ENCODE data around the gene PDE6H. TPM values are rescaled to one million over a fixed set of nuclear protein-coding genes. Genes with fewer than 3 reads are reported as not detected.

PDE6H gene
- total RNA-seq, 2 experiments from 2014 or later = not detected

DNA sequence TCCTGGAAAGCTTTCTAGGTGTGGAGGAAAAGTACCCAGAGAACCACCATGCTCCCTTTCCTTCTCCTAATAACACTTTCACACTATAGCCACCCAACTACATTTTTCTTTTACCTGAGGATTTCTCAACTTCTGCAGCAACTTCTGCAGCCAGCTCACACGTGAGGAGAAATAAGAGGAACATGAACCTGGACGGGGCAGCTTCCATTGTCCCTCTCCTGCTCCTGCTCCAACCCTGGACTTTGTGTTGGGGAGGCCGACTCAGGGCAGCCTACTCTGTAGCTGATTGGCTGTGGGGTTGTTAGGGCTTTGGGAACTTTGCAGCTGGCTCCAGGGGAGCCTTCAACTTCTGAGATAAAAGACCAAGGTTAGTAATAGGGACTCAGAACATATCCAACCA lies 34.5 kb upstream of the PDE6H start, which contains the start of gene ERP27:
ERP27 (minus strand) TSS at position 237 of the 400 bp plus-strand sequence; CDS start at position 208, 29 bp downstream.
- no peaks in the 10 kb centered on the region for H3K27me3 Mint-ChIP-seq
- POLR2A ChIA-PET = interaction anchor here (0.9 to 2.5 kb wide), 2 partner anchors 10 to 12 kb away, joined by 4 to 6 read pairs; no protein-coding TSS in a partner anchor
- peaks cover 72% of the 10 kb centered on the region for H3K36me3 Mint-ChIP-seq
- ATAC-seq (ENCODE audit: low read depth) (no peak), DNase-seq (no peak)
- H3K27ac Mint-ChIP-seq = peak within 1 kb of the TSS; percentile 67
- H3K9me3 Mint-ChIP-seq = no peaks in the 10 kb centered on the region
- H3K4me3 Mint-ChIP-seq = no peak within 1 kb of the TSS
- H3K4me1 Mint-ChIP-seq = peaks cover 17% of the 10 kb centered on the region

DNA sequence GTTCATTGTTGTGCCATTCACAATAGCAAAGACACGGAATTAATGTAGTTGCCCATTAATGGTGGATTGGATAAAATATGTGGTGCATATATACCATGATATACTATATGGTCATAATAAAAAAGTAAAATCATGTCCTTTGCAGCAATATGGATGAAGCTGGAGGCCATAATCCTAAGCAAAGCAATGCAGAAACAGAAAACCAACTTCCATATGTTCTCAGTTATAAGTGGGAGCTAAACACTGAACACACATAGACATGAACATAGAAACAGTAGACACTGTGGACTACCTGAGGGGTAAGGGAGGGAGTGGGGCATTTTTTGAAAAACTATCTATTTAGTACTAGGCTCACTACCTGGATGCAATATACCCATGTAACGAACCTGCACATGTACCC lies 31.5 kb upstream of the PDE6H start:
- POLR2A ChIA-PET = interaction anchor here (1.1 kb wide), 1 partner anchor 167 kb away, joined by 3 read pairs; a partner anchor contains a TSS
- no peak overlapping the region for H3K4me3 Mint-ChIP-seq
- H3K27me3 Mint-ChIP-seq = no peaks in the 10 kb centered on the region
- ATAC-seq (ENCODE audit: low read depth) (no peak), DNase-seq (no peak)
- no peaks in the 10 kb centered on the region for H3K9me3 Mint-ChIP-seq
- H3K4me1 Mint-ChIP-seq = peaks cover 30% of the 10 kb centered on the region
- H3K27ac Mint-ChIP-seq = no peak overlapping the region
- peaks cover 76% of the 10 kb centered on the region for H3K36me3 Mint-ChIP-seq

DNA sequence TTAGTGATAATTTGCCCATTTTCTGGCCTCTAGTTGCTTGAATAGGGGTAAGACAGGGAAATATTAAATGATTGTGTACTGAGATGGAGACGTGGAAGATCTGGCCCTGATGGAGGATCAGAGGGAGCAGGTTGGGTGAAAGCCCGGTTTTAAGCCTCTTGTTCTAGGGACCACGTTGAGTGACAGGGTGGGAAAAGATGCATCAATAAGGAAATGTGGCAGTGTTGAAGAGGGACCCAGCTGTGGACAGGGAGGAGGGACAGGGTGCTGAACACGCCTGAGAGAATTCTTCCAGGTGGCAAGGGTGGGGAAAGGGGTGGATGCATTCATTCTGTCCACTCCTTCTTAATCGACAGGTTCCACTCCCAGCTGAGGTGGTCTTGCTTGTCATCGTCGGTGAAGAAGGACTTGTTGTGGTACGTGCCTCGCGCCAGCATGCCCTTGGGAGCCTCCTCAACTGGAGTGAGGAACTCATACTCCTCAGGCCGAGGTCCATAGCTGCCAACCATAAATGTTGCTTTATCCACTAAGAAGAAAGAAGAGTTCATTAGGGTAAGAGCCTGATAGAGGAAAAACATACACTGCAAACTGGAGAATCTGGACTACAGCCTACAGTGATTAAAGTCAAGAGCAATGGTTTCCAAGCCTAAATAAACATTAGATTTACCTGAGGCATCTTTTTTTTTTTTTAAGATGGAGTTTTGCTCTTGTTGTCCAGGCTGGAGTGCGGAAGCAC lies 30.5 kb upstream of the PDE6H start:
- Mint-ChIP-seq H3K27me3 (no peaks in the 10 kb centered on the region), H3K36me3 (peaks cover 78% of the 10 kb centered on the region), H3K4me3 (no peak overlapping the region), H3K4me1 (peaks cover 37% of the 10 kb centered on the region), H3K27ac (peak overlapping the region; percentile 18), H3K9me3 (no peaks in the 10 kb centered on the region)
- DNase-seq (no peak), ATAC-seq (ENCODE audit: low read depth) (no peak)
- POLR2A ChIA-PET = no interaction called here

DNA sequence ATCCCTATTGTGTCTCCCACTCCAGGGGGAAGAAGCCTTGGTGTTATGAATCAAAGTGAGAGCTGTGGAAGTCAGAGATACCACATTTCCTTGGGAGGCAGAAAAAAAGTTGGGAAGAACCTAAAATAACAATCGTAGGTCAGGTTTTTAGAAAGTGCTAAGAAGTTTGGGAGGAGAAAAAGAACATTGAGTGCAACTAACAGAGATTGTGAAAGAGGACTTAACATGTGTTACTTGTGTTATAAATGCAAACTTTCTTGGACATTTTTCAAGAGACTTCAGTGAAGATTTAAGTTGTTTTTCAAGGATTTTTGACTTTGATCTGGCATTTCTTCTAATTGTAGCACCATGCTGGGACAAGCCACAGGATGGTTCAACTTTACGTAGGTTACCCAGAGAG lies 26.7 kb upstream of the PDE6H start:
- no peak for ATAC-seq (ENCODE audit: low read depth)
- no peak for DNase-seq
- Mint-ChIP-seq H3K4me1 (peaks cover 57% of the 10 kb centered on the region), H3K27me3 (no peaks in the 10 kb centered on the region), H3K36me3 (peaks cover 77% of the 10 kb centered on the region), H3K27ac (peak overlapping the region; percentile 65), H3K9me3 (no peaks in the 10 kb centered on the region), H3K4me3 (no peak overlapping the region)
- POLR2A ChIA-PET = interaction anchor here (1.7 to 3.6 kb wide), 3 partner anchors 8 to 172 kb away, joined by 5 to 26 read pairs (median 6); partner anchors contain the start of gene ARHGDIB

DNA sequence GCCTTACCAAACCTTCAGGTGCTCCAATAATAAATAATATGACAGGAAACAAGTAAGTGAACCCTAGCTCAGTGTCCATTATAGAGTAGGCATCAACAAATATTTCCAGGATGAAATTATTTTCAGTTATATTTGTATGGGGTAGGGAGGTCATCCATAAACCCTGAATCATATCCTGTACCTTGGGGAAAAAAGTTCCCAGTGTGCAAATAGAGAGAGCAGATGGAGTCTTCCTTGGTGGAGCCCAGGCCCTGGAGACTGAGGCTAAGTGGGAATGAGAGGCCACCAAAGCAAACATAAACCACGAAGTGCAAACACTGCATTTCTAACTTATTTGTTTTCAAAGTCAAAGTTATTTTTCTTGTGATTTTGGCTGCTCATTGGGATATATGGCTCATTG lies 26.0 kb upstream of the PDE6H start:
- Mint-ChIP-seq H3K27me3 (no peaks in the 10 kb centered on the region), H3K27ac (peak overlapping the region; percentile 85), H3K36me3 (peaks cover 75% of the 10 kb centered on the region), H3K9me3 (no peaks in the 10 kb centered on the region), H3K4me1 (peaks cover 63% of the 10 kb centered on the region), H3K4me3 (no peak overlapping the region)
- ATAC-seq (ENCODE audit: low read depth) = no peak
- POLR2A ChIA-PET = interaction anchor here (2.6 to 3.6 kb wide), 2 partner anchors 12 to 15 kb away, joined by 26 to 28 read pairs; partner anchors contain the start of gene ARHGDIB
- DNase-seq = no peak

DNA sequence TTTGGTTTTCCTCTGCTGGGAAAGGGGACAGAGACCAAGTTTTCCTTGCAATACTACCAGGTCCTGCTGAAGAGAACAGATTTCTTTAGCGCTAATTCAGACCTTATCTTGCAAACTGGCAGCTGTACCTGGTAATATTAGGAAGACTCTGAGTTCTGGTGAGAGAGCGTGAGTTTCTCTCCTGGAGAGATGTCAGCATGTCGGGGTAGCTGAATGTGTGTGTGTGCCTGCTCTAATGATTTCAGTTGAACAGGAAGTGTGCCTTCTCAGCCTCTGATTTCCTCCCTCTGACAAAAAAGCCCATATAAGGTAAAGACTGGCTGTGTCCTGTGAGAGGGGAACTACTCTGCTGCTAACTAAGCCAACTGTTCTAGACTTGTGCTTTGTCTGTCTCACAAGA lies 24.2 kb upstream of the PDE6H start:
- Mint-ChIP-seq H3K27me3 (no peaks in the 10 kb centered on the region), H3K4me3 (peak overlapping the region; percentile 87), H3K9me3 (no peaks in the 10 kb centered on the region), H3K4me1 (peaks cover 72% of the 10 kb centered on the region), H3K36me3 (peaks cover 72% of the 10 kb centered on the region), H3K27ac (peak overlapping the region; percentile 95)
- POLR2A ChIA-PET = interaction anchor here (0.6 to 3.6 kb wide), 8 partner anchors 10 to 178 kb away, joined by 3 to 28 read pairs (median 8); partner anchors contain the start of genes ARHGDIB and ERP27
- DNase-seq = no peak
- ATAC-seq (ENCODE audit: low read depth) = peak; percentile 92

DNA sequence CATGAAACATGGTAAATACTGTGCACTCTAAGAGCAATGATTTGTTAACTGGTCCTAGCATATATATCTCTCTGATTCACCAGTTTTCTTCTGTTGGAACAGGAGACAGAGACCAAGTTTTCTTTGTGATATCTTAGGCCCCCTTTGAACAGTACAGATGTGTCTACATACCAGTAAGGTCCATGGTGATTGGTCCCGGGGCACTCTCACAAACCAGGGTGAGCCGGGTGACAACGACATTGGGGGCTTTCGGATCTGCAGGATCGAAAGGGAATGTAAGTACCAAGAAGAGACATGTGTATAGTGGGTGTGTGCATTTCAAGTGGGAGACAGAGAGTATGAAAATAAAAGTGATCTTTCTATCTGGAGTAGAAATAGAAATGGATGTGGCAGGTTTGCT lies 23.2 kb upstream of the PDE6H start:
- DNase-seq (no peak), ATAC-seq (ENCODE audit: low read depth) (no peak)
- Mint-ChIP-seq H3K4me3 (peak overlapping the region; percentile 87), H3K4me1 (peaks cover 81% of the 10 kb centered on the region), H3K36me3 (peaks cover 80% of the 10 kb centered on the region), H3K27ac (peak overlapping the region; percentile 95), H3K27me3 (no peaks in the 10 kb centered on the region), H3K9me3 (no peaks in the 10 kb centered on the region)
- POLR2A ChIA-PET = interaction anchor here (2.6 to 3.6 kb wide), 2 partner anchors 9 to 13 kb away, joined by 26 to 28 read pairs; partner anchors contain the start of gene ARHGDIB

DNA sequence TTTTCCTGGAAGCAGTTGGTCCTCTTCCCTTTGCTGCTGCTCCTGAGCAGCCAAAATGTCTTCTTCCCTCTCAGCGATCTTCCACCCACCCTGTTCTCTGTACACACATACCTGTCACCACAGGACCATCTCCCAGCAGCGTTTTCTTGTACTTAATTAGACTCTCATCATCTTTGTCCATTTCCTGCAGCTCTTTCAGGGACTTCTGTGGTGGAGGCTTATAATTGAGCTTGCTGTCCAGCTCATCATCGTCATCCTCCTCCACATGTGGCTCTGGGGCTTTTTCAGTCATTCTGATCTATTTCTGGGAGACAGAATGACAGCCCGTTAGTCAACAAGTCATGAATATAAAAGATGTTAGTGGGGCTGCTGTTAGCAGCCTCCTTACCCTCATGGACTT lies 22.4 kb upstream of the PDE6H start:
- ATAC-seq (ENCODE audit: low read depth) (no peak), DNase-seq (no peak)
- Mint-ChIP-seq H3K4me3 (peak overlapping the region; percentile 87), H3K9me3 (no peaks in the 10 kb centered on the region), H3K36me3 (peaks cover 73% of the 10 kb centered on the region), H3K4me1 (peaks cover 78% of the 10 kb centered on the region), H3K27ac (peak overlapping the region; percentile 95), H3K27me3 (no peaks in the 10 kb centered on the region)
- POLR2A ChIA-PET = interaction anchor here (0.6 to 1.5 kb wide), 6 partner anchors 9 to 179 kb away, joined by 3 to 8 read pairs (median 4); partner anchors contain the start of gene ARHGDIB

DNA sequence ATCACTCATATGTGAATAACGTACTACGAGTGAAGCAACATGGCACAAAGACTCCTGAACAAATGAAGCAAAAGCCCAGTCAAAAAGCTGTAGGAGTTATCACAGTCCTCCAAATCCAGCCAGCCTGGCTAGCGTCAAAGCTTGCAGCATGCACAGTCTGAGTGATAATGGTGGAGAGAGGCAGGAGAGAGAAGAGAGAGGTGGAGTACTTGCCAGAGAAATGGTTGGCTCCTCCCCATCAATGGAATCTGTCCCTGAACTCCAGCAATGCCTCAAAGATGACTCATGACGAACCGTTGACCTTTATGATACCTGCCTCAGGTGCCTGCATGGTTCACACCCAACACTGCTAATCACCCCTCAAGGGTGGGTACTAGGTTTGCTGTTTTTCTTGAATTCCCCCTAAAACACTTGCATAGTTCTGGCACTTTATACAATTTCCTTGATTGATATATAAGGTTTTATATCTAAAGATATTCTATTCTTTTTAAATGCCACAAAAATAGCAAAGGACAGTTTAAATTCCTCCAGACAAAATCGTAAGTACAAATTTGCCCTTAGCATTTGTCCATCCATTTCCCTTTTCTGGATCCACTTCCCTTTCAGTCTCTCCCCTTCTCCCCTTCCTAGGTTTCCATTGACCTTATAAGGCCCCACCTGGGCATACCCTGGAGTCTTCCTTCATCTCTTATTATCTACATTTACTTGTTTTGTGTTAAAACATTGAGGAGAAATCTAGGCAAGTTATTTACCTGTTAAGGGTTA lies 21.7 kb upstream of the PDE6H start:
- H3K36me3 Mint-ChIP-seq = peaks cover 66% of the 10 kb centered on the region
- peak overlapping the region; percentile 91 for H3K4me3 Mint-ChIP-seq
- H3K4me1 Mint-ChIP-seq = peaks cover 79% of the 10 kb centered on the region
- no peak for DNase-seq
- POLR2A ChIA-PET = interaction anchor here (1.0 to 2.9 kb wide), 7 partner anchors 8 to 177 kb away, joined by 3 to 31 read pairs (median 5); partner anchors contain the start of gene ARHGDIB
- H3K27me3 Mint-ChIP-seq = no peaks in the 10 kb centered on the region
- no peaks in the 10 kb centered on the region for H3K9me3 Mint-ChIP-seq
- H3K27ac Mint-ChIP-seq = peak overlapping the region; percentile 98
- ATAC-seq (ENCODE audit: low read depth) = no peak

DNA sequence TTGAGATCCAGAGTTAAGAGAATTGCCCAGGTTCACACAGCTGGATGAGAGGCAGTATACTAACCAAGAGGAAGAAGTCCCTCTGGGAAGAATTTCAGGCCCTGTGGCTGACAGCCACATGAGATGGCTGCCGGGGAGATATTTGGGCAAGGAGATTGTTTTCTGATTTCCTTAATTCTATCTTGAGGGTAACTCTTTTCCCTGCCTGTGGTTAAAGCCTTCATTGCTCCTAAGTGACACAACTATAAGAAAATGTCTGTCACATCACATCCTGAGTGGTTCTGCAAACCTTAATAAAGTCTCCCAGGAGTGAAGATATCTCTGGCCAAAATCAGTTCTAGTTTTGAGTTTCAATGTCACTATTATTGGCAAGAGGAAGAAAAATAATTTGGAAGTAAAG lies 21.0 kb upstream of the PDE6H start:
- Mint-ChIP-seq H3K36me3 (peaks cover 62% of the 10 kb centered on the region), H3K27me3 (no peaks in the 10 kb centered on the region), H3K4me3 (peak overlapping the region; percentile 91), H3K4me1 (peaks cover 75% of the 10 kb centered on the region), H3K27ac (peak overlapping the region; percentile 98), H3K9me3 (no peaks in the 10 kb centered on the region)
- POLR2A ChIA-PET = interaction anchor here (0.5 to 2.9 kb wide), 10 partner anchors 10 to 181 kb away, joined by 3 to 31 read pairs (median 5); partner anchors contain the start of gene ARHGDIB
- ATAC-seq (ENCODE audit: low read depth) (no peak), DNase-seq (no peak)

DNA sequence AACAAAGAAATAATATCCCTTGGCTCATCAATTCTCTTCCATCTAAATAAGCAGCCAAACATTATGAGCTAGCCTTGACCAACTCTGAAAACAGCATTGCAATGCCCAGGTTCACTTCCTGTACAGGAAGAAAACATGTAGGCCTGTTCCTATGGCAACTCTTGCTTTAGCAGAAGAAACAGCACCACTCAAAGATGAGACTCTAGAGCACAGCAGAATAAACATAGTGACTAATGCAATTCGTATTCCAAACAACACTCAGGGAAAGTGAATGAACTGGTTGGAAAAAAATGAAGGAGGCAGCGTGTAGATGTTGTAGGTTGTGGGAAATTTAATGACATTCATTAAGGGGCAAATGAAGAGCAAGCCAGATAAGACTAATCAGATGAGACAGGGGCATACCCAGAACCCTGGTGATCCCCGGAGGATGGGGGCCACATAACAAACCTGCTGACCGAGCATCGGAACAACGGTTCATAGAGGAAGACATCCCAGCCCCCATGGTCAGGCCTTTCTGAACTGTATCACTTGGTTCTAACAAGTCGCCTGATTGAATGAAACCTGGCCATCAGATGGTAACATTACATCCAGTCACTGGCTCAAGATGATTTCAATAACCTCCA lies 20.4 kb upstream of the PDE6H start:
- Mint-ChIP-seq H3K9me3 (no peaks in the 10 kb centered on the region), H3K4me1 (peaks cover 76% of the 10 kb centered on the region), H3K4me3 (peak overlapping the region; percentile 91), H3K36me3 (peaks cover 57% of the 10 kb centered on the region), H3K27me3 (no peaks in the 10 kb centered on the region), H3K27ac (peak overlapping the region; percentile 98)
- POLR2A ChIA-PET = interaction anchor here (0.5 to 2.9 kb wide), 11 partner anchors 10 to 182 kb away, joined by 3 to 31 read pairs (median 5); partner anchors contain the start of genes ARHGDIB, C12orf60 and WBP11
- ATAC-seq (ENCODE audit: low read depth) (peak; percentile 63), DNase-seq (no peak)

DNA sequence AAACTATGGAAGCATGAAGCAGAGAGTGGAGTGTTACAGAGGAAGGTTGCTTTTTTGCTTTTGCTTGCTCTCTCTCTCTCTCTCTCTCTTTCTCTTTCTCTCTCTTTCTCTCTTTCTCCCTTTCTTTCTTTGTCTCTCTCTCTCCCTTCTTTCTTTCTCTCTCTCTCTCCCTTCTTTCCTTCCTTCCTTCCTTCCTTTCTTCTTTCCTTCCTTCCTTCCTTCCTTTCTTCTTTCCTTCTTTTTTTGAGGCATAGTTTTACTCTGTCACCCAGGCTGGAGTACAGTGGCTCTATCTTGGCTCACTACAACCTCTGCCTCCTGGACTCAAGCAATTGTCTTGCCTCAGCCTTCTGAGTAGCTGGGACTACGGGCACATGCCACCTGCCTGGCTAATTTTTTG lies 19.1 kb upstream of the PDE6H start:
- no peaks in the 10 kb centered on the region for H3K9me3 Mint-ChIP-seq
- POLR2A ChIA-PET = interaction anchor here (0.8 to 2.9 kb wide), 8 partner anchors 8 to 188 kb away, joined by 3 to 31 read pairs (median 4); partner anchors contain the start of gene ARHGDIB
- no peaks in the 10 kb centered on the region for H3K27me3 Mint-ChIP-seq
- H3K4me3 Mint-ChIP-seq = peak overlapping the region; percentile 91
- ATAC-seq (ENCODE audit: low read depth) = no peak
- H3K27ac Mint-ChIP-seq = peak overlapping the region; percentile 89
- H3K36me3 Mint-ChIP-seq = peaks cover 58% of the 10 kb centered on the region
- no peak for DNase-seq
- peaks cover 74% of the 10 kb centered on the region for H3K4me1 Mint-ChIP-seq
